ENCODE data around the gene TNRC18. TPM values are rescaled to one million over a fixed set of nuclear protein-coding genes. Genes with fewer than 3 reads are reported as not detected.

Gene TNRC18
- total and polyA plus RNA-seq, 4 donors: 2.3 to 37.1 (median 20.4) TPM

DNA sequence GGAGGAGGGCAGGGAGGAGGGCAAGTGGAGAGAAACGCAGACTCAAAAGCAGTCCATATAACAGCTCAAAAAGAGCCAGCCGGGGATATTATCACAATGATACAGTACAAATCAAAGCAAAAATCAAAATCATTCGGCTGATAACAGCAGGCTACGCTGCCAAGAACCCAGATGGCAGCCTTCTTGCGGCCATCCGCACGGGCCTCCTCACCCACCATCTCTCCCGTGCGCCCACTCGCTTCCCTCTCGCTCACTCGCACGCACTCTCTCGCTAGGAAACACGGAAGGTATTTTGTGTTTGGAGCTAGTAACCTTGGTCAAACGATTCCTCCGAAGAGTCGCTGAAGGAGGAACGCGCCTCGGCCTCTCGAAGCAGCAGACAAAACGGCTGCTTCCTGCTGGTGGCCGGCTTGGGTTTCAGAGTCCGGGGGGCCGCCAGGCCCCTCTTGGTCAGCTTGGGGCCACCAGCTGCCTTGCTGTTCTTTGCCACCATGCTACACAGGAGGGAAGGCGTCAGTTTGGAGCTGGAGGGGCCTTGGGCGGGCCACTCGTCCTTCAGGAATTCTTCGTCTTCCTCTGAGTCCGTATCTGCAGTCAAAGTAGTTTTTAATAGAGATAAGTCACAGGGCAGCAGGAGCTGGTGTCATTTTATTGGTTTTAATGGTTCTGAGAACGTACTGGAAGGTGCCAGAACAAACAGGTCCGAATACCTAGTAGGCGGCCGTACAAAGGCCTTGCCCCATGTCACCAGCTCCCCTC is 71.9 kb downstream of the TNRC18 start:
- Histone ChIP-seq H3K4me3 (ENCODE audit: low read depth in 1 of 3, low read length in 3 of 3) (no peak overlapping the region), H3K9me3 (ENCODE audit: control insufficient read depth in 4 of 4, low read length in 3 of 4) (no peaks in the 10 kb centered on the region), H3K36me3 (ENCODE audit: control insufficient read depth in 4 of 4, insufficient read depth in 3 of 4, low read depth in 1 of 4, low read length in 3 of 4) (peaks cover under 1 to 25% (median 7%) of the 10 kb centered on the region in 4 donors), H3K9ac (ENCODE audit: low read depth in 1 of 2, low read length in 2 of 2) (no peak overlapping the region), H3K27me3 (ENCODE audit: control insufficient read depth in 4 of 4, insufficient read depth in 4 of 4, low read length in 3 of 4) (no peaks in the 10 kb centered on the region), H3K4me1 (ENCODE audit: control insufficient read depth in 4 of 4, insufficient read depth in 4 of 4, low read length in 3 of 4) (peaks cover 9 to 24% (median 21%) of the 10 kb centered on the region in 4 donors), H3K27ac (ENCODE audit: low read depth in 1 of 2, low read length in 2 of 2) (no peak overlapping the region)
- no peak for DNase-seq (ENCODE audit: low spot score)
- 92% methylated on average over 35 of the region's 35 CpGs for WGBS
- no peak for TF ChIP-seq RXRA (IDR thresholded peaks at IDR 0.05)
- TF ChIP-seq, protein P1, sequence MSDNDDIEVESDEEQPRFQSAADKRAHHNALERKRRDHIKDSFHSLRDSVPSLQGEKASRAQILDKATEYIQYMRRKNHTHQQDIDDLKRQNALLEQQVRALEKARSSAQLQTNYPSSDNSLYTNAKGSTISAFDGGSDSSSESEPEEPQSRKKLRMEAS (IDR thresholded peaks at IDR 0.05): no peak

DNA sequence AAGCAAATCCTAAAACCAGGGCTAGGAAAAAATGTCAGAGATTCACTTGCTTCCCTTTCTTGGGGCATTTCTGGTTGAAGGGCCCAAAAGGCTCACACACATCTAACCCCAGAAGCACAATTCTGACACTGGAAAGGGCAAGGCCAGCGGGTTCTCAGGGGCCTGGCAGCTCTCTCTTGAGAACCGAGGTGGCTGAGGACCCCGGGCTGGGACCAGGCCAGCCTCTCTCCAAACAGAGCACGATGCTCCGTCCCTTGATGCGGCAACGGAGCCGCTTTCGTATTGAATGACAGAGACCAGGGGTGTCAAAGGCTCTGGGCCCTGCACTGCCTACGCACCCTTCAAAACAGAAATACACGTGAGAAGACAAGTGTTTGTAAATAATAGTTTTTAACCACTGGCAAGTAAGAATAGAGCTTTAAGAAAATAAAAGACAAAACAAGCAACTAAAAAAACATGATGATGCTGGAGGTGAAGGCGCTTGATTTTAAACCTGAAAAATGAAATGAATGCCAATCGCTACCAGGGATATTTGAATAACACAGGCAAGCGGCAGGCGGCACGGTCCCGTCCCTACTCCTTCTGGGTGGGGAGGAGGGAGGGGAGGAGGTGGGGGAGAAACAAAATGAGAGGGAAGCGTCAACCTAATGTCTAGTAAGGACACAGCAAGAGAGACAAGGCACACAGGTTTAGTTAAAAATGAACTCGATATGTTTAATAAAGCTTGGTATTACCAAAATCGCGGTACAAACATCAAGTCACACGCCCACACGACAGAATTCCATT is 72.8 kb downstream of the TNRC18 start:
- 95% methylated on average over 23 of the region's 23 CpGs for whole genome bisulfite sequencing
- Histone ChIP-seq H3K4me3 (ENCODE audit: low read depth in 1 of 3, low read length in 3 of 3) (no peak overlapping the region), H3K9me3 (ENCODE audit: control insufficient read depth in 4 of 4, low read length in 3 of 4) (no peaks in the 10 kb centered on the region), H3K4me1 (ENCODE audit: control insufficient read depth in 4 of 4, insufficient read depth in 4 of 4, low read length in 3 of 4) (peaks cover 9 to 24% (median 21%) of the 10 kb centered on the region in 4 donors), H3K27ac (ENCODE audit: low read depth in 1 of 2, low read length in 2 of 2) (no peak overlapping the region), H3K36me3 (ENCODE audit: control insufficient read depth in 4 of 4, insufficient read depth in 3 of 4, low read depth in 1 of 4, low read length in 3 of 4) (peaks cover 0 to 22% (median 7%) of the 10 kb centered on the region in 4 donors), H3K27me3 (ENCODE audit: control insufficient read depth in 4 of 4, insufficient read depth in 4 of 4, low read length in 3 of 4) (no peaks in the 10 kb centered on the region), H3K9ac (ENCODE audit: low read depth in 1 of 2, low read length in 2 of 2) (no peak overlapping the region)
- DNase-seq (ENCODE audit: low spot score): no peak
- TF ChIP-seq NR2F2 (IDR thresholded peaks at IDR 0.05) (no peak), SP1 (IDR thresholded peaks at IDR 0.05) (no peak), REST (IDR thresholded peaks at IDR 0.05) (no peak), TAF1 (conservative IDR thresholded peaks at IDR 0.05) (no peak), HNF4G (IDR thresholded peaks at IDR 0.05) (no peak), JUND (IDR thresholded peaks at IDR 0.05) (no peak), YY1 (IDR thresholded peaks at IDR 0.05) (no peak), FOXA2 (IDR thresholded peaks at IDR 0.05) (no peak), GABPA (IDR thresholded peaks at IDR 0.05 in 1 of 2, conservative IDR thresholded peaks at IDR 0.05 in 1 of 2) (no peak), RXRA (IDR thresholded peaks at IDR 0.05) (no peak), HNF4A (conservative IDR thresholded peaks at IDR 0.05) (no peak), RAD21 (IDR thresholded peaks at IDR 0.05) (no peak), EGR1 (IDR thresholded peaks at IDR 0.05; ENCODE audit: low read depth in 2 of 2) (no peak), FOXA1 (IDR thresholded peaks at IDR 0.05) (no peak)
- TF ChIP-seq, protein P2, sequence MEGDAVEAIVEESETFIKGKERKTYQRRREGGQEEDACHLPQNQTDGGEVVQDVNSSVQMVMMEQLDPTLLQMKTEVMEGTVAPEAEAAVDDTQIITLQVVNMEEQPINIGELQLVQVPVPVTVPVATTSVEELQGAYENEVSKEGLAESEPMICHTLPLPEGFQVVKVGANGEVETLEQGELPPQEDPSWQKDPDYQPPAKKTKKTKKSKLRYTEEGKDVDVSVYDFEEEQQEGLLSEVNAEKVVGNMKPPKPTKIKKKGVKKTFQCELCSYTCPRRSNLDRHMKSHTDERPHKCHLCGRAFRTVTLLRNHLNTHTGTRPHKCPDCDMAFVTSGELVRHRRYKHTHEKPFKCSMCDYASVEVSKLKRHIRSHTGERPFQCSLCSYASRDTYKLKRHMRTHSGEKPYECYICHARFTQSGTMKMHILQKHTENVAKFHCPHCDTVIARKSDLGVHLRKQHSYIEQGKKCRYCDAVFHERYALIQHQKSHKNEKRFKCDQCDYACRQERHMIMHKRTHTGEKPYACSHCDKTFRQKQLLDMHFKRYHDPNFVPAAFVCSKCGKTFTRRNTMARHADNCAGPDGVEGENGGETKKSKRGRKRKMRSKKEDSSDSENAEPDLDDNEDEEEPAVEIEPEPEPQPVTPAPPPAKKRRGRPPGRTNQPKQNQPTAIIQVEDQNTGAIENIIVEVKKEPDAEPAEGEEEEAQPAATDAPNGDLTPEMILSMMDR (IDR thresholded peaks at IDR 0.05; ENCODE audit: low read depth, low read length, missing input control): no peak
- TF ChIP-seq, protein P3, sequence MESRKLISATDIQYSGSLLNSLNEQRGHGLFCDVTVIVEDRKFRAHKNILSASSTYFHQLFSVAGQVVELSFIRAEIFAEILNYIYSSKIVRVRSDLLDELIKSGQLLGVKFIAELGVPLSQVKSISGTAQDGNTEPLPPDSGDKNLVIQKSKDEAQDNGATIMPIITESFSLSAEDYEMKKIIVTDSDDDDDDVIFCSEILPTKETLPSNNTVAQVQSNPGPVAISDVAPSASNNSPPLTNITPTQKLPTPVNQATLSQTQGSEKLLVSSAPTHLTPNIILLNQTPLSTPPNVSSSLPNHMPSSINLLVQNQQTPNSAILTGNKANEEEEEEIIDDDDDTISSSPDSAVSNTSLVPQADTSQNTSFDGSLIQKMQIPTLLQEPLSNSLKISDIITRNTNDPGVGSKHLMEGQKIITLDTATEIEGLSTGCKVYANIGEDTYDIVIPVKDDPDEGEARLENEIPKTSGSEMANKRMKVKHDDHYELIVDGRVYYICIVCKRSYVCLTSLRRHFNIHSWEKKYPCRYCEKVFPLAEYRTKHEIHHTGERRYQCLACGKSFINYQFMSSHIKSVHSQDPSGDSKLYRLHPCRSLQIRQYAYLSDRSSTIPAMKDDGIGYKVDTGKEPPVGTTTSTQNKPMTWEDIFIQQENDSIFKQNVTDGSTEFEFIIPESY (IDR thresholded peaks at IDR 0.05): no peak
- TF ChIP-seq, protein P4, sequence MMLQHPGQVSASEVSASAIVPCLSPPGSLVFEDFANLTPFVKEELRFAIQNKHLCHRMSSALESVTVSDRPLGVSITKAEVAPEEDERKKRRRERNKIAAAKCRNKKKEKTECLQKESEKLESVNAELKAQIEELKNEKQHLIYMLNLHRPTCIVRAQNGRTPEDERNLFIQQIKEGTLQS (IDR thresholded peaks at IDR 0.05): no peak
- TF ChIP-seq, protein P1 (IDR thresholded peaks at IDR 0.05): no peak

Measured in liver (tissue), 9 donors.